OCI-LY7 (cell line): ENCODE data around the gene RDH14. TPM values are rescaled to one million over a fixed set of nuclear protein-coding genes. Genes with fewer than 3 reads are reported as not detected.

ENCODE experiments used
- small RNA-seq: library from RNA; depleted of rRNA; stranded (forward); fragments of <200 nt; gene quantifications from one replicate; pipeline ENCODE3, GENCODE V24; 2014
- total RNA-seq, 2 experiments: library from RNA; depleted of rRNA in 1 of 2; stranded (reverse); fragments of >200 nt in 1 of 2; shearing (Covaris generic) in 1 of 2; gene quantifications; 2 replicates each; pipeline ENCODE4 v1.2.3, GENCODE V29; 2014 to 2022

The RDH14 gene
- total RNA-seq, 2 experiments from 2014 or later = 20.6 to 25.2 TPM

Small RNA genes within 50 kb of the gene (small RNA-seq; reads per million reads assigned to genes)
- gene RNU6-1215P = not detected

Other genes starting within 250 kb of the RDH14 start
- not detected in 2 replicates for gene NT5C1B, start 28.9 kb upstream of the RDH14 start, total RNA-seq (2014; rRNA removed; shearing (Covaris generic))
- not detected in 2 replicates for gene NT5C1B, start 28.9 kb upstream of the RDH14 start, total RNA-seq (2022)